GM19468 (cell line): ENCODE results near the gene GMCL2.

Experiments
- ATAC-seq: cut with Tn5 transposase; IDR thresholded peaks from one replicate; pipeline ENCODE4 v1.9.1; 2021; ENCODE audit warnings: mild to moderate bottlenecking, moderate library complexity, moderate number of reproducible peaks; ENCODE audit not compliant: unreplicated experiment; ENCODE audit errors: extremely low read depth

Gene GMCL2

GRCh38 chr5:178222292-178222691 lies 35.1 kb upstream of the GMCL2 start:
- ATAC-seq, result no peak

- ATAC-seq, result no peak
Measured at GRCh38 chr5:178221853-178222252, 34.7 kb upstream of the GMCL2 start.

- ATAC-seq, result no peak
Measured at GRCh38 chr5:178221282-178221681, 34.1 kb upstream of the GMCL2 start.

- ATAC-seq, result no peak
Measured at GRCh38 chr5:178218827-178219226, 31.7 kb upstream of the GMCL2 start.

DNA sequence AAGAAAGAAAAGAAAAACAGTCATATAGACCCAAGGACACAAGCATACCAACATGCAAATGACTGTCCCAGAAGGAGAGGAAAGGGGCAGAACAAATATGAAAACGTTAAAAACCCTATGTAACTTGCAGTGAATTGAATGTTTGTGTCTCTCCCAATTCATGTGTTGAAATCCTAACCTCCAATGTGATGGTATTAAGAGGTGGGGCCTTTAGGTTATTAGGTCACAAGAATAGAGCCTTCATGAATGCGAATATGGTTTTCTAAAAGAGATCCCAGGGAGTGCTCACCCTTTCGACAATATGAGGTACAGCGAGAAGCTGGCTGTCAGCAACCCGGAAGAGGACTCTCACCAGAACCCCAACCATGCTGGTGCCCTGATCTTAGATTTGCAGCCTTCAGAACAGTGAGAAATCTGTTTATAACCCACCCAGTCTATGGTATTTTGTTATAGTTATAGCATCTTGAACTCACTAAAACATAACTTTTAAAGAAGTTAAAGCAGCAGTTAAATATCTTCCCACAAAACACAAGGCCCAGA lies 31.1 kb upstream of the GMCL2 start:
- no peak for ATAC-seq

DNA sequence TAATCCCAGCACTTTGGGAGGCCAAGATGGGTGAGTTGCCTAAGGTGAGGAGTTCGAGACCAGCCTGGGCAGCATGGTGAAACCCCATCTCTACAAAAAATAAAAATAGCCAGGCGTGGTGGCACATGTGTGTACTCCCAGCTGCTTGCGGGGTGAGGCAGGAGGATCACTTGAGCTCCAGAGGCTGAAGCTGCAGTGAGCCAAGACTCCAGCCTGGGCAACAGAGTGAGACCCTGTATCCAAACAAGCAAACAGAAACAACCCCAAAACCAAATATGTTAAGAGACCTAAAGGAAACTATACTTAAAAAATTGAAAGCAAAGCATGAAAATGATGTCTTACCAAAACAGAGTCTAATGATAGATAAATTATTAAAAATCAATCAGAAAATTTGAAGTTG lies 29.6 kb upstream of the GMCL2 start:
- ATAC-seq, result no peak

- no peak for ATAC-seq
Measured at GRCh38 chr5:178216088-178216534, 28.9 kb upstream of the GMCL2 start.

DNA sequence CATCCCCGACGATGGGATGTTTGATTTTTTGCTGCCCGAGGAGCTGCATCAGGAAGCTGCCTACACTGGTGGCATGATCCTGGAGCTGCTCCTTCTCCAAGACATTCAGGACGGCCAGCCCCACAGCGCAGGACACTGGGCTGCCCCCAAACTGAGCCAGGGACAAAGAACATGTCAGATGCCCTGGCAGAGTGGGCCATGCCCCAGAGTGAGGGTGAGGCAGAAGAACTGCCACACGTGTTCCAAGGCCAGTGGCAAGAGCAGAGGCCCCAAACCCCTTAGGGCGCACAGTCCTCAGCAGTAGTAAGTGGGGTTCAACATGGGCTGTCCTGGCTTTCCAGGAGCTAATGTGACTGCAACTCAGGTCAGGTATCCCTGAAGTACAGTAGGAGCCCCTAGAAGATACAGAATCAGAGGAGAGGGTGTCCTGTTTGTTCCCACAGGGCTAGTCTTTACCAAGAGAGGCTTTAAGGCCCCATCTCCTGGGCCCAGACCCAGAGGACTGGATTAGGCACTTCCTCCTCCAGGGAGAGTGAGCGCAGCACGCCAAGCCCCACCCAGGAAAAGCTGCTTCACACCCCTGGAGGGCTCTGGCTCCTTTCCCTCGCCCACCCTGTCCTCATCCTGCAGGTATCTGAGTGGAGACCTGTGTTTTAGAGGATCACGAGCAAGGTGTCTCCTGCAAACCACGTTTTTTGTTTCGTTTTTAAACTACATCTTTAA lies 28.3 kb upstream of the GMCL2 start:
- no peak for ATAC-seq

DNA sequence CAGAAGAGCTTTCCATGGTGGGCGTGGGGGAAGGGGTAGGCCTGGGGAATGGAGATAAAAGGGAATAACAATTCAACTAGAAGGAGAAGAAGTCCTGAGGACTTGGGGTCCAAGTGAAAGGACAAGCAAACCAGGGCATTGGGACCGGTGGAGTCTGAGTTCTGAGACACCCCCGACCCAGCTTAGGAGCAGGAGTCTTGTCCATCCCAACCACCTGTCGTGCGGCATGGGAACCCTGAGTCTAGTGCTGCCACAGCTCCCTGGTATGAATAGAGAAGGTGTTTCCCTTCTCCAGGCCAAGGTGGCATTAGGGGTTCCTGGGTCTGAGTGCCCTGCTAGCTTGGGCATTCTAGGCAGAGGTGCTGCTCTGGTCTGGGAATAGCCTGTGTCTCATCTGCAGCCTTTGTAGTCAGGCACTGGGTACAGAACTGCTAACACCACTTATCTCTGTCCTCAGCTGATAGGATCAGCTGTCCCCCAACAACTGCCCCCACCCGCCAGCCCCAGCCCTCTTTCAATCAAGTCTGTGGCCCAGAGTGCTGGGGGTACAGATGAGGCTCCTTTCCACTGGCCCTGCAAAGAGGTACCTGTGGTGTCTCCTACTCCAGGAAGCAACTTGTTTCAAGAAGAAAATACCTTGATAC lies 27.1 kb upstream of the GMCL2 start:
- no peak for ATAC-seq

DNA sequence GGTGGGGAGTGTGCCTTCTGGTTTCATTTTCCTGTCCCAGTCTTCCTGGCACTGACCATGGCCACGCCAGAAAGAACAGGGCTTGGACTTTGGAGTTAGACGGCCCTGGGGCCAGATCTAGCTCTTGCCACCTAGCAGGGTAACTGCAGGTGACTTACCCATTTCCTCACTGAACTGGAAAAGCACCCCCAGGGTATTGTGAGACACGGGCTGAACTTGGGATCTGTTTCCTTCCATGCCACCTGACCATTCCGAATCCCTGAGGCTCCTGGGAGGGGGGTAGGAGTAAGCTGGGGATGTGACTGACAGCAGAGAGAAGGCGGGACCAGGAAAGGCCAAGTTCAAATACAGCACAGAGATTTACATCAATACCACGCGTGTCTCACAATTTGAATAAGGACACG lies 26.6 kb upstream of the GMCL2 start:
- ATAC-seq, result no peak

- no peak for ATAC-seq
Measured at GRCh38 chr5:178213003-178213461, 25.9 kb upstream of the GMCL2 start.

DNA sequence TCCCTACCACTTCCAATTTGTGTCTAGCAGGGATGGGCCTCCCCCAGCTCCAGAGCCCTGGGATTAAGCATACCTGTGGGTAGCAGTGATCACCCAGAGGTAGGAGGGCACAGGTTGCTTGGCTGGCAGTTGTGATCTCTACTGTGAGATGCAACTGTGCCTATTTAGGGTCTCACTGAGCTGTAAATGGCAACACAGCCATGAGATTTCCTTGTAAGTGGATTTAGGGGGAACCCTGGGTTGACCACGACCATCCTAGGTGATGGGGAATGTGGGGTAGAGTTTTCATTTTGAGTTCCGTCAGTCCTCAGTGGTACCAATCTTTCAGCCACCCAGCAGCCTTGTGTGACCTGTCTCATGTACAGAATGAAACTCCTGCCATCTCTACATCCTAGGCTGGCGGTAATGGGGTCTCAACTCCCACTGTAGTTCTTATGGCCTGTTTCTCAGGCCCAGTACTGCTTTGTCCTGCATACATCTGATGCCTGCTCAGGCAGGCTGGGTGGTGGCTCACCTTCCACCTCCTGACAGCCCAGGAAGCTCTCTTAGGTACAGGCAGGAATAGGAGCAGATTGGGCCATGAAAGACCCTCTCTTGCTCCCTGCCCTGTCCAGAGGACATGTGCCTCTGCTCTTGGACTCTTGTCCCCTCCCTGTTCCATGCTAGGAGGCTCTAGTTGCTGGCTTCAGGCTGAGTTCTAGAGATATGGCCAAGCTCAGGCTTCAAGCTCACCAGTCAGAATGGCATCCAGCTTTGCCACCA lies 25.3 kb upstream of the GMCL2 start:
- ATAC-seq, result no peak

DNA sequence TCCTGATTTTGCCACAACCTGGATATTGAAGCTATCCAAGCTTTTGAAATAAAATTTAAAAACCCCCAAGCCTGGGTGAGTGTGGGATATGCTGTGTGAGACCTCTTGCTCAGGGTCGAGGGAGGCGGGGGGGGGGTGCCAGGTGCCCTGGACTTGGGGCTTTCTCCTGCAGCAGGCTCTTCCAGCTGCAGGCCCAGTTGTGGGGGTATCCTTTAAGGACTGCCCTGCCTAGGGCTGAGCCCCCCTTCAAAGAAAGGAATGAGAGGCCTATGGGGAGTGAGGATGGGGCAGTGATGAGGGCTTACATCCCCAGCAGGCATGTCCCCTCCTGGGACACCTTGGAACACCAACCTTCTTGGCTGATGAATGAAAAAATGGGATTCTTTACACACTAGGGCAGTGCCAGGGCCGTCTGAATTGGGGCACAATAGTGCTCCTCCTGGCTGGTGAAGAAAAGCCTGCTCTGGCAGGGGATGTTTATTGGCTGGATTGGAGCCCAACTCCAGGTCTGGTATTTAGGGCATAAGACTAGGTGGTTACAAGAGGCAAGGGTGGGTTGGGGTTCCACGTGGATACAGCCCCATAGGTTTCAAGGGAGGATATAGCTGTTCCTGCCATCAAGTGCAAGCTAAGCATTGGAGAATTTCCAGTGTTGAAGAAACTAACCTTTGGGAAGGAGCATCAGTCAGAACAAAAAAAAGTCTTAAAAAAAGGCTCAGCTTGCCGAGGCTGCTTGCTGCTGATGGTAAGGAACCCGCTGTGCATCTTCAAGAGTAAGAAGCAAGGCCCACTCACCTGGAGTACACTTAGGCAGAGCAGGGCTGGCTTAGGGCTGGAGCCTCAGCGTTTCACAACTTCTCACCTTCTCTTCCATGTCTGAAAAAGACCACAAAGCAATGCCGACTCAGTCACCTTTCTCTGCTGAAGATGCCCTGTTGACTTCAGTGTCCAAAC lies 24.2 kb upstream of the GMCL2 start:
- no peak for ATAC-seq

- no peak for ATAC-seq
Measured at GRCh38 chr5:178210686-178211085, 23.5 kb upstream of the GMCL2 start.

DNA sequence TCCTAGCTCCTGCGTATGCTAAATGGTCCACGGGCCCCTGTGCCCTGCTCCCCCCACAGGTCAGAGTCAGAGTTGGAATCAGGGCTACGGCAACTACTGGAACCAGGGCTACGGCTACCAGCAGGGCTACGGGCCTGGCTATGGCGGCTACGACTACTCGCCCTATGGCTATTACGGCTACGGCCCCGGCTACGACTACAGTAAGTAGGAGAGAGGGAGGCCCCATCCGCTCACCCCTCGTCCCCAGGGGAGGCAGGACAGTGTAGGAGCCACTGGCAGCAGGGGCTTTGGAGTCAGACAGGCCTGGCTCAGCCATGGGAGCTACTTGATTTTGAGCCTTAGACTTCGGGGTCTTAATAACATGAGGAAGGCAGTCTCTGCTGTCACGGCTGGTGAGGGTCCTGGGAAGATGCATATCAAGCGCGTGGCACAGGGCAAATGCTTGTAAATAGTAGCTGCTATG lies 22.9 kb upstream of the GMCL2 start:
- ATAC-seq, result no peak

DNA sequence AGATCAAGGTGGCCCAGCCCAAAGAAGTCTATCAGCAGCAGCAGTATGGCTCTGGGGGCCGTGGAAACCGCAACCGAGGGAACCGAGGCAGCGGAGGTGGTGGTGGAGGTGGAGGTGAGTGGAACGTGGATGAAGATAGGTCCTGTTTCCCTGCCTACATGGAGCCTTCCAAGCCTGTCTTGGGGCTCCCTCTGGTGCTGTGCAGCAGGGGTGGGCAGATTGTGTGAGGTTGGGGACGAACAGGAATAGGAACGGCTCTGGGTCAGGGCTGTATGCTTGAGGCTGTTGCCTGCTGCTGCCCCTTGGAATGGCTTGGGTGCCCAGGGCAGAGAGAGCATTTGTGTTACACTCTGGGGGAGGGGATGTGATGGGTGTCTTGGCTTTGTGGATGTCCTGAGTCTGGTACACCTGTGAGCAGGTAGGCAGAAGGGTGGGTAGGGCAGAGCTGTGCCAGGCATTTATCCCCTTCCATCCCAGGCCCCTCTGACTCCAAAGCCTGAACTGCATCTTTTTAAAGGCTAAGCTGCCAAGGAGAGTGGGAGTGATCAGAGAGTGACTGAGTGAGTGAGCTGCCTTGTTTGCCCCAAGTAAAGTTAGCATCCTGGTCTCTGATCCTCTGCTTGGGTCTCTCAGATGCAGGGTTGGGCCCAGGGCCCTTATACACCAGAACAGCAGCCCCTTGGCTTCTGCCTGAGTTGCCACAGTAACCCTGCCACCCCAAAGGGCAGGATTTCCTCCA lies 22.3 kb upstream of the GMCL2 start:
- ATAC-seq, result no peak

- ATAC-seq, result no peak
Measured at GRCh38 chr5:178208540-178209227, 21.5 kb upstream of the GMCL2 start.

GRCh38 chr5:178207917-178208280 lies 20.7 kb upstream of the GMCL2 start:
- ATAC-seq, result no peak
